GM19452 (cell line): Measurements from ENCODE around the gene ZNF32.

ENCODE experiments used
- ATAC-seq: cut with Tn5 transposase; IDR thresholded peaks from one replicate; pipeline ENCODE4 v1.9.1; 2021; ENCODE audit not compliant: unreplicated experiment

Gene ZNF32

DNA sequence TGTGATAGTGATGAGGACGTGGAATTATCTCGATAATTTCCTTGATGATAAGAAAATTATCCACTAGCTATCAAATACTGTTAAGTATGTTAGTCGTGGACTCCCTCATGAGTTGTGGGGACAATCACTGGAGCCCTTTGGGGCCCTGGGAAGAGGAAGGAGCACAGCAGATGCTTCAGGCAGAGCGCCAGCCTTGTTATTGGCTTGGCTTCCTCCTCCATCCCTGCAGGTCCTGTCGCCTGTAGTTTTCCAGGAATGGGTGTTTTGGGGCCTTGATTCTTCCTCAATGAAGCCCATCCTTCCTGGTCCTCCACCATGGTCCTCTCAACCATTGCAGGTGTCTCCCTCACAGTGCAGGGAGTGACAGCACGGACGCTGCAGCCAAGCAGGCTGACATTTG is 32.5 kb upstream of the ZNF32 start:
- ATAC-seq: no peak

DNA sequence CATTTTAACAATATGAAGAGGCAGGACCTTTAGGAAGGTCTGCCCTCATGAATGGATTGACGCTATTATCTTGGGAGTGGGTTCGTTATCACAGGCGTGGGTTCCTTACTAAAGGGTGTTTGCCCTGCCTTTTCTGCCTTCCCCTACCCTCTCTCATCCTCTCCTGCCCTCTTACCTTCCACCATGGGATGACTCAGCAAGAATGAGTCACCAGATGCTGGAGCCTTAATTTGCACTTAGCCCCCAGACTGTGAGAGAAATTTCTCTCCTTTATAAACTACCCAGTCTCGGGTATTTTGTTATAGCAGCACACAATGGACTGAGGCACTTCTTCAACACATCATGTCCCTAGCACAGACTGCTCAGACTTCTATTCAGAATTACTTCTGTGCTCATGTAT is 31.4 kb upstream of the ZNF32 start:
- ATAC-seq: no peak

DNA sequence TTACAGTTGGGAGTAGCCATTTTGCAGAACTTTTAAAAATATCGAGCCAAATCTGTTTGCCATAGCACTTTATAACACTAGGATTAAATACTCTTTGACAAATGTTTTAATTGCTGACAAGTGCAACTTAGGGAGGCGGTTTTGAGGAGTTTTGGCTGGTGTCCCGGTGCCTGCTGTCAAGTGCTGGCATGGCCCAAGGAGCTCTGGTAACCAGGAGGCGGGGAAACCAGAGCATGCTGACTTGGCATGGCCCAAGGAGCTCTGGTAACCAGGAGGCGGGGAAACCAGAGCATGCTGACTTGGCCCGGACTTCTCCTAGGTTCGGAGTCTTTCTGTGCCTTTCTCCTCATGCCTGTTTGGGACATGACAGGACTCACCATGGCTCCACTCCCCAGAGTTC is 30.8 kb upstream of the ZNF32 start:
- ATAC-seq: no peak

DNA sequence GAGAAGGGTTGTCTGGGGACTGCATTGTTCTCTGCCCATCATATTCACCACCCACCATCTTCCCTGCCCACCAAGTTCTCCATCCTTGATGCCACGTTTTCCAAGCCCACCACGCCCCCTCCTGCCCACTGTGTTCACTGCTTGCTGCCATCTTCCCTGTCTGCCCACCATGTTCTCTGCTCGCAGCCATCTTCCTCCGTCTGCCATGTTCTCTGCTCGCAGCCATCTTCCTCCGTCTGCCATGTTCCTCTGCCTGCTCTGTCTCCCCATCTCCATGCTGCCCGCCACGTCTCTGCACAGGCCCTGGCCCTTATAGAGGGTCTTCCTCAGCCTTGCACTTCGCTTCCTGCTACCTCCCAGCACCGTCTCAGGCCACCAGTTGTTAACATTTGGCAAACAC is 30.0 kb upstream of the ZNF32 start:
- no peak for ATAC-seq

DNA sequence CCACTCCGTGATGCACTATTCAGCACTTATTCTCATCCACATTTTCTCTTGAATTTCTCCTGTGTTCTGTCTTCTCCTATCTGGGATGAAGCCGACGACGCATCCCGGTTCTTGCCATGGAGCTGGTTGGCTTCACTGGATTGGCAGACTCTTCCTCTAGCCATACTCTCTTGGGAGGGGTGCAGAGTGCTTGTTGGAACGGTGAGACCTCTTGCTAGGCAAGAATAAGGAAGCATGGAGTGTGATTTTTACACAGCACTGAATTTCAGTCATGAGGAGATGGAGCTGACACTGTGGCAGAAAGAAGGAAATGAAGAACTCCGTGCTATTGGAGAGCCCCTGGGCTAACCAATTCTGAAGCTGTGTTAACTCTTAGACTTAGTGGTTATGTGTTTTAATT is 28.2 kb upstream of the ZNF32 start:
- no peak for ATAC-seq

DNA sequence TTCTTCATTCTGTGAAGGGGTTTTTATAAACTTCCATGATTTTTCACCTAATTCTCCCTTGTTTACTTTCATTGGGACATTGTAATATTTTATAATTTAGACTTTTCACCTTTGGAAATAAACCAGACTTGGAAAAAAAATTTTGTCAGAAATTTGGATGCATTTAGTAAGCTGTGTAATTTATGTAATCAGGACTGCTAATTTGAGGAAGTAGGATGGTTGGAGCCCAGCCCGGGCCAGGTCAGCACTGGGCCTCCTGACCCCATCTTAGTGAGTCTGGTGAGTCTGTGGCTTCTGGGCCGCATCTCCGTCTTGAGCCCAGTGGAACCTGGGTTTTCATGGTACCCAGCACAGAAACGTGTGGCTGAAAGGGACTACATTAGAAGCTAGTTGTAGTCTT is 27.6 kb upstream of the ZNF32 start:
- no peak for ATAC-seq

GRCh38 chr10:43674553-43675210 is 26.0 kb upstream of the ZNF32 start:
- ATAC-seq: no peak

- no peak for ATAC-seq
These were observed 24.8 kb upstream of the ZNF32 start for GRCh38 chr10:43673471-43673870.

DNA sequence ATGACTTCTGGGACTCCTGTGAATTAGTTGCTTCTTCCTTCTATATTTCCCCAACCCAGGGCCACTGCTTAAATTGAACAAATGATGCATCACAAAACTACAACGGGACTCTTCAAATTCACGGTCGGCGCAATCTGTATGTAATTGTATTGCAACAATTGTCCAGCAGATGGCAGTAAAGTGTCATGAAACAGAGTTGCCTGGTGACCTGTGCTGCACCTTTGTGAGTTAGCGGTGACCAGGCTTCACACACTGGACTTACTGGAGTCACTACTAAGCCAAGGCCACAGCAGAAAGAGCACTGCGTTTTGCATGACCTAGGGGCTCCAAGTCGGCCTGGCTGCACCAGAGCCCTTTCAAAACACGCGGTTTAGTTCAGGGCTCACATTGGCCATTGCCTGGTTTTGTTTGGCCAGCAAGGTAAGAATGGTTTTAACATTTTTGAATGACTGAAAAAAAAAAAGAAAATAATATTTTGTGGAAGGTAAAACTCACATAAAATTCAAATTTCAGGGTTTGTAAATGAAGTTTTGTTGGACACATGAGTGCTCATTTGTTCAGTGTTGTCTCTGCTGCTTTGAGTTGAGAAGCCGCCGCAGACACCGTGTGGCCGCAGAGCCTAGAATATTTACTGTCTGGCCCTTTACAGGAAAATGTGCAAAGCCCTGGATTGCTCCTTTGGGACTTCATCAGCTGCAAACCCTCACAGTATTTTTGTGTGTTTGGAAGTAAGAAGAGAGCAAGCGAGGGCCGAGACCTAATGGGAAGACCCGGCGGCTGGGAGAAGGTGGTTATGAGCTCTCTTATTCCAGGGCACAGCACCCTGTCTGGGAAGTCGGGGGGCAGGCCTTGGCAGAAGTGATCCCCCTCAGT is 23.2 kb upstream of the ZNF32 start:
- ATAC-seq: peak; percentile 68

DNA sequence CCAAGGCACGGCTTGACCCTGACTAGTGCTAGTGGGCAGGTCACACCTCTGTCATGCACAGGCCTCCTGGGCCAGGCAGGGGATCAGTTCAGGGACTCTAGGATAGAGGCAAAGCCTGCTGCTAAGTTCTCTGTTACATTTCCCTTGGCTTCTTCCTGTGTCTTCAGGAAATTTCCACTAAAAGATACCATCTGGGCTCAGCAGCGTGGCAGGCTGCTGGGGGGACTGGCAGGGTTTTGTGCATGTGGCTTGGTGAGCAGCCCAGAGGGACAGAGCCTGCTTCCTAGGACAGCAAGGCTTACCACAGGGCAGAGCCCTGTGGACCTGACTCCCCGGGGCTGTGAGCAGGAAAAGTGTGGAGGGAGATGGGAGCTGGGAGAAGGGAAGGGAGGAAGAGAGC is 20.7 kb upstream of the ZNF32 start:
- no peak for ATAC-seq

DNA sequence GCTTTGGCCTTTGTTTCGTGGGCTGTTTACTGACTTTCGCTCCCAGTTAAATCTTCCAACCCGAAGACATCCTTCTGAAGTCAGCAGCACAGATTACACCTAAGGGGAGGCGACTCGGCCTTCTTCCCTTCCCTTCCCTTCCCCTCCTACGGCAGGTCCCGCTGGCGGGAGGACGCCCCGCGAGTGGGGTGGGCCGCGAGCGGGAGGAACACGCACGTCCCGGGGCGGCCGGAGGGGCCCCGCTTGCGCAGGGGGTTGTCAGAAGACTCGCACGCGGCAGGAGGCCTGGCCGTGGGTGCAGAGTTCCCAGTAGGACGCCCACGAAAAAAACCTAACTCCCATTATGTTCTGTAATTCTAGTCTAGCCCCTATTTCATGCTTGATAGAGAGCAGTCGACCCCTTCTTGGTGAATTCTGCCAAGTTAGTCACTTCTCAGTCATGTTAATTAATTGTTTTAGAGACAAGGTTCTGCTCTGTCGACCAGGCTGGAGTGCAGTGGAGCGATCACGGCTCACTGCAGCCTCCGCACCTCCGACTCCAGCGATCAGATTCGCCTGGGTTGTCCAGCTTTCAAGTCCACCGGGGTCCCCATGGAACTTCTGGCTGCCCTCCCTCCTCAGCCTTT is 19.2 kb upstream of the ZNF32 start:
- ATAC-seq: no peak

- no peak for ATAC-seq
These were observed 18.6 kb upstream of the ZNF32 start for GRCh38 chr10:43667317-43667731.

- ATAC-seq: no peak
These were observed 17.9 kb upstream of the ZNF32 start for GRCh38 chr10:43666552-43666951.

DNA sequence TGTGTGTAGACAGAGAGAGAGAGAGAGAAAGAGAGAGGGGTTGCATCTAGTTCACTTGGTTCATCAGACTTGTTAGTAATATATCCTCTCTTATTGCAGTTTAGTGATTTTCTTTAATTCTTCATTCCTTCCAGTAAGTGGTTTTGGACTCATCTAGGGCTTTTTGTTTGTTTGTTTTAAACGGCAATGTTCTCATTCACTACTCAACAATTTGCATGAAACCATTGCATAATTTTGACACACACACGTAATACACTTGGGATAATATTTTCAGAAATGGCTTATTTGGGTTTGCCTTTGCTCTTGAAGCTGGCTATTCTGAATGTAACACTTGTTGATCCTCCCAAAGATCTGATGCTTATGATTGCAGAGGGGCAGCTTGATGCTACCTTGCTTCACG is 16.4 kb upstream of the ZNF32 start:
- no peak for ATAC-seq

DNA sequence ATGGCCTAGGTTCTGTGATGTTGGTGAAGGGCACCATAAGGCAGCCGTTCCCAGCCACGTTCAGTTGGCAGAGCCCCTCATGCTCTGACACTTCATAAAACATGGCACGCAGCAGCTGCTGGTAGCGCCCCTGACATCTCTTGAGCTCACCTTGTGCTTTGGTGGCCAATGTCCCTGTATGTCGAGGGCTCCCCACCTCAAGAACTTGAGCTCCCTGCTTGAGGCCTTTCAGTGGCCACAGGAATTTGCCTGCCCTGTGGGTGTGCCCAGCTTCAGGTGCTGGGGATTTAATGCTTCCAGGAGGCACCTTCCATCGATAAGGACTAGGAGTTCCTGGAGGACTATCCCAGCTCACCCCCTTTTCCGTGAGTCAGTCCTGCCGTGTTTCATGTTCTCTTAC is 9.5 kb upstream of the ZNF32 start:
- ATAC-seq: no peak

GRCh38 chr10:43655311-43655710 is 6.6 kb upstream of the ZNF32 start:
- no peak for ATAC-seq

DNA sequence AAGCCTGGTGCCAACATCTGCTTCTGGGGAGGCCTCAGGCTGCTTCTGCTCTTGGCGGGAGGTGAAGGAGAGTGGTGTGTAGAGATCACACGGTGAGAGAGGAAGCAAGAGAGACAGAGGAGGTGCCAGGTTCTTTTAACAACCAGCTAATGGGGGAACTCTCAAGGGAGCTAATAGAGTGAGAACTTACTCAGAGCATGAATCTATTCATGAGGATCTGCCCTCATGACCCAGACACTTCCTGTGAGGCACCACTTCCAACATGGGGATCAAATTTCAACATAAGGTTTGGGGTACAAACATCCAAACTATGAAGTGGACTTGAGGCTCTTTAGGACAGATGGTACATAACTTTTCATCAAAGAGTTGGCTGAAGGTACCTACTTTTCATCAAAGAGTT is 5.1 kb upstream of the ZNF32 start:
- ATAC-seq: no peak

DNA sequence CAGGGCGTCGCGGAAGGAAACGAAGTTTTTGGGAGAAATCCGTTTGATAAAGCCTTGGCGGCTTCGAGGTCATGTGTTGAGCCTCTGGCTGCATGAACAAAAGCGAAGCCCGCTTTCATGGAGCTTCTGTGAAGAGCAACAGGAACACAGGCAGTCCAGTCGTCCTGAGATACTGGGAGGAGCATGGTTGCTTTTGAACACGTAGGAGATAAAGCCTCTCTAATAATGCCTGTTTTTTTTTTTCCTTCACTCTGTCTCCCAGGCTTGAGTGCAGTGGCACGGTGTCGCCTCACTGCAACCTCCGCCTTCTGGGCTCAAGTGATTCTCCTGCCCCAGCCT is 473 bp upstream of the ZNF32 start:
- ATAC-seq: no peak

DNA sequence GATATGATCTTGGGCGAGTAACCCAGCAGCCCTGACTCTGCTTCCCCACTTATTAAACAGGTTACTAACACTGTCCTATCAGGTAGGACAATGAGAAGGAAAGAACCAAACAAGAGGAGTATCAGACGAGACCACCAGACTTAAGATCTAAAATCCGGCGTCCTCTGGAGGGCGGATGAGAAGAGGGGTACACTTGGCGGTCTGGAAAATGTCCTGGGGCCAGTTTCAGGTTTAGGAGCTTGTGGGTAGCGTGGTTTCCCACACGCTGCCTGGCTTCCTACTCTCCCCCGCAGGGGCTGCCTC is 635 bp downstream of the ZNF32 start:
- ATAC-seq: no peak

DNA sequence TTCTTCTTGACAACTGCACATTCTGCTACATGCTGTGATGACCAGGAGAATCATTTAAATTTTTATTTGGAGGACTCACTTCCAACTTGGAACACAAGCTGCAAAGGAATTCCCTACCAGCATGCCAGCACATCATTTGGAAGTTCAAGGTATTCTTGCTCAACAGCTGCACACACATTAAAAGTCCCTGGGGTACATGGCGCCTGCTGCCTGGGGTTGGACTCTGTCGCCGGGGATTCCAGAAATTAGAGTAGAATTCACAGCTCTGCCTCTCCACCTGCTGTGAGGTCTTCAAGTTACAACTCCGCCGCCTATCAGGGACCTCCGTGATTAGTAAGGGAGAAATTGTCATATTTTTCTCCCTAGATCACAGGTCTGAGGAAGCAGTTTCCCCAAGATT is 1.1 kb downstream of the ZNF32 start:
- no peak for ATAC-seq

DNA sequence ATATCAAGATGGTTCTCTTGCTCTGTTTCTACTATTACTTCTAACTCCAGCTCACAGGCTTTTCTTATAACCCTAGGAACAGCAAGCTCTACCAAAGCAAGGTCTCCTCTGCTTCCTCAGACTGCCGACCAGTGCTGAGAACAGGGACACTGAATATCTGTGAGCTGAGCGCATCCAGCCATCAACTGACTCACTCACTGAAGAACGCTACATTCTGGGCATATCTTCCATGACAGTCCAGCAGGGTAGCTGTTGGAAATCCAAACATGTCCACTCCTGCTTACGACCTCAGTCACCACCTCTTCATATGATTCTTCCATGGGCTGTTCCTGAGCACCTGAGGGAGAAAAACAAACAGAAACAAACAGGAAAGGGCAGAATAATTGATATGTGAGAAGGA is 2.8 kb downstream of the ZNF32 start:
- ATAC-seq: no peak

GRCh38 chr10:43644252-43644651 is 4.4 kb downstream of the ZNF32 start:
- ATAC-seq: no peak

DNA sequence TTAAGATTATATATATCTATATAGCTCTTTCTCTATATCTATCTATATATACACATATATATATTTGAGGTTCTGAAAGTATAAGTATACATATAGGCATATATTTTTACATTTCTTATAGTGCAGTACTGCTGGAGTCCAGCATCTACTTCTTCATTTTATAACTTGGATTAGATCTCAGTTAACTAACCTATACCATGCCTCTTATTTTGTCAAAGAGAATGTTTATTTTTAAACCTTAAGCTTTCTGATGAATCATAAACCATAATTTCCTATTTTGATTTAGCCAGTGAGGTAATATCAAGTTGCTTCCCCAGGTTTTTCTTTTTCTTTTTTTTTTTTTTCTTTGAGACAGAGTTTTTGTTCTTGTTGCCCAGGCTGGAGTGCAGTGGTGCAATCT is 8.1 kb downstream of the ZNF32 start:
- no peak for ATAC-seq
